Liver (tissue), 9 donors: ENCODE data around the gene GTPBP6. TPM values are rescaled to one million over a fixed set of nuclear protein-coding genes. Genes with fewer than 3 reads are reported as not detected.

Source experiments
- DNase-seq: peaks from one replicate; pipeline ENCODE4 v3.0.0-alpha.2; 2017; ENCODE audit warnings: low spot score
- H3K27ac ChIP-seq, 2 donors: one replicate each; pipeline ENCODE4 v1.7.0; 2013; ENCODE audit warnings: inconsistent platforms in 2 of 2, low read length in 2 of 2, control low read depth in 1 of 2, low read depth in 1 of 2, mild to moderate bottlenecking in 1 of 2
- H3K27me3 ChIP-seq, 4 donors: one replicate each; pipeline versions ENCODE4 v1.6.1 to v1.7.0; 2013; ENCODE audit warnings: low read length in 3 of 4, inconsistent platforms in 1 of 4, mild to moderate bottlenecking in 1 of 4, moderate library complexity in 1 of 4; ENCODE audit not compliant: control insufficient read depth in 4 of 4, insufficient read depth in 4 of 4
- H3K36me3 ChIP-seq, 4 donors: one replicate each; pipeline versions ENCODE4 v1.6.1 to v1.7.0; 2013; ENCODE audit warnings: low read length in 3 of 4, mild to moderate bottlenecking in 3 of 4, low read depth in 1 of 4, moderate library complexity in 1 of 4; ENCODE audit not compliant: control insufficient read depth in 4 of 4, insufficient read depth in 3 of 4
- H3K4me1 ChIP-seq, 4 donors: one replicate each; pipeline versions ENCODE4 v1.6.1 to v1.7.0; 2013; ENCODE audit warnings: low read length in 3 of 4, mild to moderate bottlenecking in 3 of 4, moderate library complexity in 1 of 4; ENCODE audit not compliant: control insufficient read depth in 4 of 4, insufficient read depth in 4 of 4
- H3K4me3 ChIP-seq, 3 donors: one replicate each; pipeline versions ENCODE4 v1.6.1 to v1.7.0; 2013; ENCODE audit warnings: low read length in 3 of 3, control low read depth in 1 of 3, low read depth in 1 of 3, mild to moderate bottlenecking in 1 of 3
- H3K9ac ChIP-seq, 2 donors: one replicate each; pipeline ENCODE4 v1.7.0; 2013; ENCODE audit warnings: low read length in 2 of 2, mild to moderate bottlenecking in 2 of 2, moderate library complexity in 2 of 2, control low read depth in 1 of 2, low read depth in 1 of 2
- H3K9me3 ChIP-seq, 4 donors: one replicate each; pipeline versions ENCODE4 v1.6.1 to v1.7.0; 2013; ENCODE audit warnings: low read length in 3 of 4; ENCODE audit not compliant: control insufficient read depth in 4 of 4
- EGR1 ChIP-seq, 2 donors: IDR thresholded peaks; 2 replicates each; pipeline ENCODE4 v1.6.1; 2016 to 2018; ENCODE audit warnings: antibody characterized with exemption in 2 of 2, low read depth in 2 of 2
- FOXA1 ChIP-seq: IDR thresholded peaks from 2 replicates; pipeline ENCODE4 v1.6.1; 2016; ENCODE audit warnings: antibody characterized with exemption
- FOXA2 ChIP-seq: IDR thresholded peaks from 2 replicates; pipeline ENCODE4 v1.6.1; 2016; ENCODE audit warnings: antibody characterized with exemption
- GABPA ChIP-seq, 2 donors: IDR thresholded peaks in 1 of 2; conservative IDR thresholded peaks in 1 of 2; 2 replicates each; pipeline ENCODE4 v1.6.1; 2016; ENCODE audit warnings: antibody characterized with exemption in 2 of 2, mild to moderate bottlenecking in 1 of 2, moderate library complexity in 1 of 2
- HNF4A ChIP-seq, 2 donors: conservative IDR thresholded peaks; 2 replicates each; pipeline ENCODE4 v1.6.1; 2016; ENCODE audit warnings: antibody characterized with exemption in 2 of 2, mild to moderate bottlenecking in 2 of 2
- HNF4G ChIP-seq: IDR thresholded peaks from 2 replicates; pipeline ENCODE4 v1.6.1; 2016; ENCODE audit warnings: antibody characterized with exemption
- JUND ChIP-seq, 2 donors: IDR thresholded peaks; 2 replicates each; pipeline ENCODE4 v1.6.1; 2016; ENCODE audit warnings: antibody characterized with exemption in 2 of 2
- NR2F2 ChIP-seq: IDR thresholded peaks from 2 replicates; pipeline ENCODE4 v1.6.1; 2016; ENCODE audit warnings: antibody characterized with exemption
- RAD21 ChIP-seq, 2 donors: IDR thresholded peaks; 2 replicates each; pipeline ENCODE4 v1.6.1; 2016; ENCODE audit warnings: antibody characterized with exemption in 2 of 2, mild to moderate bottlenecking in 2 of 2
- RXRA ChIP-seq, 2 donors: IDR thresholded peaks; 2 replicates each; pipeline ENCODE4 v1.6.1; 2017 to 2018; ENCODE audit warnings: antibody characterized with exemption in 2 of 2, mild to moderate bottlenecking in 1 of 2
- SP1 ChIP-seq: IDR thresholded peaks from 2 replicates; pipeline ENCODE4 v1.6.1; 2018; ENCODE audit warnings: antibody characterized with exemption, mild to moderate bottlenecking
- TAF1 ChIP-seq: conservative IDR thresholded peaks from 2 replicates; pipeline ENCODE4 v1.6.1; 2016; ENCODE audit warnings: antibody characterized with exemption, mild to moderate bottlenecking
- YY1 ChIP-seq: IDR thresholded peaks from 2 replicates; pipeline ENCODE4 v1.6.1; 2016; ENCODE audit warnings: antibody characterized with exemption, mild to moderate bottlenecking
- WGBS: extraction: QIAGEN DNeasy Blood & Tissue Kit; methylation state at CpG from one replicate; pipeline ENCODE4 v1.1.7; 2013; 5-methylcytosine and 5-hydroxymethylcytosine counted together
- polyA plus RNA-seq, 2 donors: library from polyadenylated mRNA; stranded (reverse) in 1 of 2; unstranded in 1 of 2; fragments of 200-250 nt in 1 of 2; fragments of >200 nt in 1 of 2; fragmentation: Nextera tagmentation in 1 of 2; extraction: Ambion mirVana in 1 of 2; gene quantifications; one replicate each; pipeline versions ENCODE4 v1.2.1 to v1.2.3, GENCODE V29; 2013 to 2015
- total RNA-seq, 2 donors: library from RNA; depleted of rRNA; stranded (reverse); fragments of >200 nt; gene quantifications; one replicate each; pipeline ENCODE4 v1.2.3, GENCODE V29; 2014
- TF ChIP-seq, protein P1 (sequence below): fragments of 150-350 bp; IDR thresholded peaks from 2 replicates; pipeline ENCODE4 v1.5.1; 2017; ENCODE audit warnings: improper control_type of control experiment, low read depth, low read length; ENCODE audit not compliant: missing input control
- TF ChIP-seq, protein P2 (sequence below): IDR thresholded peaks from 2 replicates; pipeline ENCODE4 v1.6.1; 2016; ENCODE audit warnings: antibody characterized with exemption, mild to moderate bottlenecking
- TF ChIP-seq, protein P3 (sequence below): IDR thresholded peaks from 2 replicates; pipeline ENCODE4 v1.6.1; 2016; ENCODE audit warnings: antibody characterized with exemption
- TF ChIP-seq, protein P4 (sequence below): IDR thresholded peaks from 2 replicates; pipeline ENCODE4 v1.6.1; 2016; ENCODE audit warnings: antibody characterized with exemption
- TF ChIP-seq, protein P5 (sequence below): IDR thresholded peaks from 2 replicates; pipeline ENCODE4 v1.6.1; 2016; ENCODE audit warnings: antibody characterized with exemption
- donor health status: healthy.
- donor health status: healthy.
- donor health status: healthy.
- donor health status: healthy.
- donor health status: healthy.

GTPBP6 gene
- total and polyA plus RNA-seq, 4 donors = 11.3 to 29.2 (median 16.6) TPM

DNA sequence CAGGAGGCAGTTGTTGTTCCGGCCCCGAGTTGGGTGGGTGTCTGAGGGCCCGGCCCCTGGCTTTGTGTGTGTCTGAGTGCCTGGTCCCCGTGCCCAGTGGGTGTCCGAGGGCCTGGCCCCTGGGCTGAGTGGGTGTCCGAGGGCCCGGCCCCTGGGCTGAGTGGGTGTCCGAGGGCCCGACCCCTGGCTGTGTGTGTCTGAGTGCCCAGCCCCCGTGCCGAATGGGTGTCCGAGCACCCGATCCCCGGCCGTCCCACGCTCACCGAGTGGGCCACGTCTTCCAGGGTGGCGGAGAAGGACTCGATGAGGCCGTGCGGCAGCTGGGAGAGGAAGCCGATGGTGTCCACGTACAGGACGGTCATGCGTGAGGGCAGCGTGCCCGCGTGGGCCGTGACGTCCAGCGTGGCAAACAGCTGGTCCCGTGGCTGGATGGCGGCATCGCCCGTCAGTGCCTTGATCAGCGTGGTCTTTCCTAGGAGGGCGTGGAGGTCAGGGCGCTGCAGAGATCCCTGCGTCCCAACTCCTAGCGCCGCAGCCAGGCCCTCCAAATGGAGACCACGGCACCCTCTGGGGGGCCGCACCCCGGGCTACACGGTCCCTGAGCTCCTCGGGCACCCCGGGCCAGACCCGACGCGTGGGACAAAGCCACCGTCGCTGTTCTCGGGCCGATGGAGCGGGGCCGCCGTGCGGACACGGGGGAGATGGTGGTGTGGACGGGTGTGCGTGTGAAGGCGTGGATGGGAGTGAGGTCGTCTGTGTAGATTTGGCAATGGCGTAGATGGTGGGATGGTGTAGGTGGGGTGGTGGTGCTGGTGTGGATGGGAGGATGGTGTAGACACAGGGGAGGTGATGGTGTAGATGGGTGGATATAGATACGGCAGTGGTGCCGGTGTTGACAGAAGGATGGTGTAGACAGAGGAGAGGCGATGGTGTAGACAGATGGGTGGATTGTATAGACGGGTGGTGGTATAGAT, 7.2 kb downstream of the GTPBP6 start:
- no peak overlapping the region for H3K9ac ChIP-seq
- H3K27me3 ChIP-seq = no peaks in the 10 kb centered on the region
- no peaks in the 10 kb centered on the region for H3K4me1 ChIP-seq
- DNase-seq = no peak
- no peak overlapping the region for H3K4me3 ChIP-seq
- H3K36me3 ChIP-seq = peaks cover 12 to 64% (median 45%) of the 10 kb centered on the region in 4 donors
- H3K9me3 ChIP-seq = no peaks in the 10 kb centered on the region
- TF ChIP-seq RAD21 (IDR thresholded peaks at IDR 0.05) (no peak), JUND (IDR thresholded peaks at IDR 0.05) (no peak), SP1 (no peak), EGR1 (IDR thresholded peaks at IDR 0.05; ENCODE audit: low read depth in 2 of 2) (no peak), HNF4A (conservative IDR thresholded peaks at IDR 0.05) (no peak), RXRA (IDR thresholded peaks at IDR 0.05) (no peak), YY1 (no peak), FOXA1 (no peak), GABPA (IDR thresholded peaks at IDR 0.05 in 1 of 2, conservative IDR thresholded peaks at IDR 0.05 in 1 of 2) (no peak), NR2F2 (no peak), TAF1 (no peak), FOXA2 (no peak), HNF4G (no peak)
- TF ChIP-seq, protein P1, sequence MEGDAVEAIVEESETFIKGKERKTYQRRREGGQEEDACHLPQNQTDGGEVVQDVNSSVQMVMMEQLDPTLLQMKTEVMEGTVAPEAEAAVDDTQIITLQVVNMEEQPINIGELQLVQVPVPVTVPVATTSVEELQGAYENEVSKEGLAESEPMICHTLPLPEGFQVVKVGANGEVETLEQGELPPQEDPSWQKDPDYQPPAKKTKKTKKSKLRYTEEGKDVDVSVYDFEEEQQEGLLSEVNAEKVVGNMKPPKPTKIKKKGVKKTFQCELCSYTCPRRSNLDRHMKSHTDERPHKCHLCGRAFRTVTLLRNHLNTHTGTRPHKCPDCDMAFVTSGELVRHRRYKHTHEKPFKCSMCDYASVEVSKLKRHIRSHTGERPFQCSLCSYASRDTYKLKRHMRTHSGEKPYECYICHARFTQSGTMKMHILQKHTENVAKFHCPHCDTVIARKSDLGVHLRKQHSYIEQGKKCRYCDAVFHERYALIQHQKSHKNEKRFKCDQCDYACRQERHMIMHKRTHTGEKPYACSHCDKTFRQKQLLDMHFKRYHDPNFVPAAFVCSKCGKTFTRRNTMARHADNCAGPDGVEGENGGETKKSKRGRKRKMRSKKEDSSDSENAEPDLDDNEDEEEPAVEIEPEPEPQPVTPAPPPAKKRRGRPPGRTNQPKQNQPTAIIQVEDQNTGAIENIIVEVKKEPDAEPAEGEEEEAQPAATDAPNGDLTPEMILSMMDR = no peak
- TF ChIP-seq, protein P2, sequence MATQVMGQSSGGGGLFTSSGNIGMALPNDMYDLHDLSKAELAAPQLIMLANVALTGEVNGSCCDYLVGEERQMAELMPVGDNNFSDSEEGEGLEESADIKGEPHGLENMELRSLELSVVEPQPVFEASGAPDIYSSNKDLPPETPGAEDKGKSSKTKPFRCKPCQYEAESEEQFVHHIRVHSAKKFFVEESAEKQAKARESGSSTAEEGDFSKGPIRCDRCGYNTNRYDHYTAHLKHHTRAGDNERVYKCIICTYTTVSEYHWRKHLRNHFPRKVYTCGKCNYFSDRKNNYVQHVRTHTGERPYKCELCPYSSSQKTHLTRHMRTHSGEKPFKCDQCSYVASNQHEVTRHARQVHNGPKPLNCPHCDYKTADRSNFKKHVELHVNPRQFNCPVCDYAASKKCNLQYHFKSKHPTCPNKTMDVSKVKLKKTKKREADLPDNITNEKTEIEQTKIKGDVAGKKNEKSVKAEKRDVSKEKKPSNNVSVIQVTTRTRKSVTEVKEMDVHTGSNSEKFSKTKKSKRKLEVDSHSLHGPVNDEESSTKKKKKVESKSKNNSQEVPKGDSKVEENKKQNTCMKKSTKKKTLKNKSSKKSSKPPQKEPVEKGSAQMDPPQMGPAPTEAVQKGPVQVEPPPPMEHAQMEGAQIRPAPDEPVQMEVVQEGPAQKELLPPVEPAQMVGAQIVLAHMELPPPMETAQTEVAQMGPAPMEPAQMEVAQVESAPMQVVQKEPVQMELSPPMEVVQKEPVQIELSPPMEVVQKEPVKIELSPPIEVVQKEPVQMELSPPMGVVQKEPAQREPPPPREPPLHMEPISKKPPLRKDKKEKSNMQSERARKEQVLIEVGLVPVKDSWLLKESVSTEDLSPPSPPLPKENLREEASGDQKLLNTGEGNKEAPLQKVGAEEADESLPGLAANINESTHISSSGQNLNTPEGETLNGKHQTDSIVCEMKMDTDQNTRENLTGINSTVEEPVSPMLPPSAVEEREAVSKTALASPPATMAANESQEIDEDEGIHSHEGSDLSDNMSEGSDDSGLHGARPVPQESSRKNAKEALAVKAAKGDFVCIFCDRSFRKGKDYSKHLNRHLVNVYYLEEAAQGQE = no peak
- TF ChIP-seq, protein P3, sequence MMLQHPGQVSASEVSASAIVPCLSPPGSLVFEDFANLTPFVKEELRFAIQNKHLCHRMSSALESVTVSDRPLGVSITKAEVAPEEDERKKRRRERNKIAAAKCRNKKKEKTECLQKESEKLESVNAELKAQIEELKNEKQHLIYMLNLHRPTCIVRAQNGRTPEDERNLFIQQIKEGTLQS = no peak
- TF ChIP-seq, protein P4, sequence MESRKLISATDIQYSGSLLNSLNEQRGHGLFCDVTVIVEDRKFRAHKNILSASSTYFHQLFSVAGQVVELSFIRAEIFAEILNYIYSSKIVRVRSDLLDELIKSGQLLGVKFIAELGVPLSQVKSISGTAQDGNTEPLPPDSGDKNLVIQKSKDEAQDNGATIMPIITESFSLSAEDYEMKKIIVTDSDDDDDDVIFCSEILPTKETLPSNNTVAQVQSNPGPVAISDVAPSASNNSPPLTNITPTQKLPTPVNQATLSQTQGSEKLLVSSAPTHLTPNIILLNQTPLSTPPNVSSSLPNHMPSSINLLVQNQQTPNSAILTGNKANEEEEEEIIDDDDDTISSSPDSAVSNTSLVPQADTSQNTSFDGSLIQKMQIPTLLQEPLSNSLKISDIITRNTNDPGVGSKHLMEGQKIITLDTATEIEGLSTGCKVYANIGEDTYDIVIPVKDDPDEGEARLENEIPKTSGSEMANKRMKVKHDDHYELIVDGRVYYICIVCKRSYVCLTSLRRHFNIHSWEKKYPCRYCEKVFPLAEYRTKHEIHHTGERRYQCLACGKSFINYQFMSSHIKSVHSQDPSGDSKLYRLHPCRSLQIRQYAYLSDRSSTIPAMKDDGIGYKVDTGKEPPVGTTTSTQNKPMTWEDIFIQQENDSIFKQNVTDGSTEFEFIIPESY = no peak
- TF ChIP-seq, protein P5, sequence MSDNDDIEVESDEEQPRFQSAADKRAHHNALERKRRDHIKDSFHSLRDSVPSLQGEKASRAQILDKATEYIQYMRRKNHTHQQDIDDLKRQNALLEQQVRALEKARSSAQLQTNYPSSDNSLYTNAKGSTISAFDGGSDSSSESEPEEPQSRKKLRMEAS = no peak
- WGBS = 96% methylated on average over 69 of the region's 69 CpGs
- H3K27ac ChIP-seq = no peak overlapping the region
